HG03565 (cell line): ENCODE measurements around the gene FSTL4.
"Not testable (repeated sequence)": the region's sequence is repeated elsewhere in the genome, so short reads cannot be mapped to it uniquely, and the experiment has no call there.

Experiments used
- ATAC-seq: cut with Tn5 transposase; IDR thresholded peaks from one replicate; pipeline ENCODE4 v1.9.1; 2021; ENCODE audit warnings: mild to moderate bottlenecking, moderate library complexity; ENCODE audit not compliant: unreplicated experiment

FSTL4 gene

DNA sequence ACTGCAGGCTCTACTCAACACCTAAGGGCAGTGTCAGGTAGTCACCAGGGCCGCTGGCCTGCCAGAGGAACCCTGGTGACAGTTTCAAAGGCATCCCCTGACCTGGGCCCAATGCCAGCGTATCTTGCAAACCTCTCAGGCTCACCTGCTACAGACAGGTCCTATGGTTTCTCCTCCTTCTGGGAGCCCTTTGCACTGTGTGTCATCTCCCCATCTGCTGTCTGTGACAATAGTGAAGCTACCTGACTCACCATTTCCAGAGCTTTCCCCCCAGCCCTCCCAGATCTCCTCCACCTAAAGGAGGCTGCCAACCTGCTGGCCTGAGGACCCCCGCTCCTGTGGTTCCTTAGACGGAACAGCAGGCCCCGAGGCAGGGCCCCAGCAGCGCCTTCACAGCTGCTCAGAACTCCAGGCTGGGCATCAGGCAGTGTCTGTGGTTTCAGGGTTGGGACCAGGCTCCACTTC, 203.1 kb downstream of the FSTL4 start:
- ATAC-seq, result no peak

DNA sequence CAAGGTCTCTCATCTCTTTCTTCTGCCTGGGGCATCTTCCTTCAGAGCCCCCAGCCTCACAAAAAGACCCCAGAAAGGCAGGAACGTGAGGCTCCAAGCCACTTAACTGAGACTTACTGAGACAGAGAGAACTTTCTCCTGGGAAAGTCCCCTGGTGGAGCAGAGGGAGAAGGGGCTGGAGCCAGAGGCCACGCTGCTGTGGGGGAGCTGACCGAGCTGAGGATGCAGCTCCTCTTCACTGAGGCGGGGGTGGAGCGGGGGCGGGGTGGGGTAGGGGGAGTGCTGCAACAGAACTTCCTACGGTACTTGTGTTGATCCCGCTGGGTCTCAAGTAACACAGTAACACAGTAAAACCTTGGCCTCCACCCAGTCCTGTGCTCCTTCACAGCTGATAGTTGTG, 204.0 kb downstream of the FSTL4 start:
- ATAC-seq, result no peak

DNA sequence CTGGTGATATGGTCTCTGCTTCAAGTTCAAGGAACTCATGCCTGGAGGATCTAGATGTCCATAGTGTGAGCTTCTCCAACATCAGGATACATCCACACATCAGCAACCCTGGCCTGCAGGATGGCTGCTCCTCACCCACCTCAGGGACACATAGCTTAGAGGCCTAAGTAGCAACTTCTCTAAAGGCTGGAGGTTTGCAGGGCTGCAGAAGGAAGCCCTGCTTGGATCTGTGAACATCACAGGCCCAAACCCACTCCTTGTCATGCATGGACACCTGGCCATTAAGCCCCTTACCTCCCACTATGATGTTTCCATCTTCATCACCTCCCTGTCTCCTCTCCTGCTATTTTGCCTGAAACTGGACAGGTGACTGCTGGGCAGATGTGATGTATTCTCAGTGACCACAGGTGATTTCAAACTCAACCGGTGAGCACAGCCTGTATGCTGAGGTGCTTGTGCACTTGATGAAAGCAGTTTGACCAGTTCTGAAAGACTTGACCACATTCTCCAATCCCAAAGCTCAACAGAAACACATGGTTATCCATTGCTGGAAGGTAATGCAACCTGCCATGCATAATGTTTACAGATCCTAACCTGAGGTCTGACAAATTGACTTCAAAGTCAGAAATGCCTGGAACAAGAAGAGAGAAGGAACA, 205.2 kb downstream of the FSTL4 start:
- ATAC-seq, result no peak

DNA sequence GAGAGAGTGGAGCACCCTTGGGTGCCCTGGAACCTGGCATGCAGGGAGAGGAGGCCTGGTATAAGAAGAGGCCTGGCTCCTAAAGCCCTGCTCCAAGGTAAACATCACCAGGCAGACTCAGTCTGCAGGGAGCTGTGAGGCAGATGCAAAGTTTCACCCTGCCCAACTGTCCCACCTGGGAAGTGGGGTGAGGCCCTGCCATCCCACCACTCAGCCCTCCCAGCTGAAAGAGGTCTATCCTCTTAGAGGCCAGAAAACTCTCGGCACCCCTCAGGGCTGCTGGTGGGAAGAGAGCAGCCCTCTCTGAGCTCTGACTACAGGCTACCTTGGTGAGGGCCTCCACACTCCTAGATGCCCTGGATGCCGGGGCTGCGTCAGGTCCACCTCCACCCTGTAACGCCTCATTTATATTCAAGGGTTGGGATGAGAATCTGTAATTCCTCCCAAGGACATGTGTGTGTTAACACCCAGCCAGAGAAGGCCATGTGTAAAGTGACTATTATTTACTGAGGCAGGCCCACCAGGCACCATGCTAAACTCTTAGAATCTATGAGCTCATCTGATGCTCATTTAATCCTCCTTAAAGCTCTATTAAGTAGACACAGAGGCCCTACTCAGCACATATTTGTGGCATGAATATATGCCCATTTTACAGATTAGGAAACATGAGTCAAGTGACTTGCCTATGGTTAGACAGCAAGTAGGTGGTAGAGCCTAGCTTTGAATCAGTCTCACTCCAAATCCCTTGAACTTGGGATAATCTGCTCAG, 205.9 kb downstream of the FSTL4 start:
- no peak for ATAC-seq

DNA sequence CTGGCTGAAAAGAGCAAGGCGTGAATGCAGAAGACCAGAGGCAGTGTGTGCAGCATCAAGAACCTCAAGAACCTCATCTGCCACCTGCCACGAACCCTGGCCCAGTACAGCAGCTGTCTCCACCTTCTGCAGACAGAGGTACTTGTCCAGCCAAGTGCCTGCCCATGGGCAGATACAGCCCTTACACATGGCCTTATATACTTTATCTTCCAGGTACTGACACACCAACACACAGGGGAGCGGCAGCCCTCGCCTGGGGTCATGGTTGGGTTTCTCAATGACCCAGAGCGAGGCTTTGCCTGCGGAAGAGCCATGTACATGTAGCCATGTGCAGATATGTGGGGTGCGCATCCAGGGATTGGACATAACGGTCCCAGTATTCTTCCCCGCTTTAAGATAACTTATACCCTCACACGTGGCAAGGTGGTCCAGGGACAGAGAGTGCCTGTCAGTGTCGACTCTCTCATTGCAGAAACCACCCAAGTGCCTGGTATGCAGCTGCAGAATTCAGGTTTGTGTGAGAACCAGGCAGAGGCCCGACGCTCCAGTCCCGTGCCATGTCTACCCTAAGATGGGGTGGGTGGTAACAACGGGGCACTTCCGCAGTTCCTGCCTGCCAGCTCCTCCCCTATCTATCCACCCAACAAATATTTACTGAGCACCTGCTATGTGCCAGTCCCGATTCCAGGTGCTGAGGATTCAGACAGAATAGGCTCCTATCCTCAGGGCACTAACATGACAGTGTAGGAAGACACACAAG, 206.9 kb downstream of the FSTL4 start:
- ATAC-seq, result no peak

DNA sequence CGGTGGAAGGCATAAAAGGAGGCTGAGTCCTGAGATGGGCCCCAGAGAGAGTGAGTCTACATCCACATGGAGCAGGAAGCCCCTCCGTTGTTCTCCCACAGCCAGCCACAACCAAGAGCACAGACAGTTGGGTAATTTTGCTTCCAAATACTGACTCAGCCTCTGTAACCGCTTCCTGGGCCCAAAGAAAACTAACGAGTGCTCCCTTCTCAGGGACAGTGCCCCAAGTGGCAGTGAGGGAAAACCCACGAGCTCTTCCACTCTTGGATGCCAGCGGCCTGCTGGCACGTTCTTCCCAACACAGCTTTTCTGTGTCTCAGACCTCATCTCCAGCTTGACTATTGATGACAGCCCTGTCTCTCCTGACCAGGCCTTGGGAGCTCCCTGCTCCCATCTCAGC, 207.6 kb downstream of the FSTL4 start:
- ATAC-seq, result no peak

DNA sequence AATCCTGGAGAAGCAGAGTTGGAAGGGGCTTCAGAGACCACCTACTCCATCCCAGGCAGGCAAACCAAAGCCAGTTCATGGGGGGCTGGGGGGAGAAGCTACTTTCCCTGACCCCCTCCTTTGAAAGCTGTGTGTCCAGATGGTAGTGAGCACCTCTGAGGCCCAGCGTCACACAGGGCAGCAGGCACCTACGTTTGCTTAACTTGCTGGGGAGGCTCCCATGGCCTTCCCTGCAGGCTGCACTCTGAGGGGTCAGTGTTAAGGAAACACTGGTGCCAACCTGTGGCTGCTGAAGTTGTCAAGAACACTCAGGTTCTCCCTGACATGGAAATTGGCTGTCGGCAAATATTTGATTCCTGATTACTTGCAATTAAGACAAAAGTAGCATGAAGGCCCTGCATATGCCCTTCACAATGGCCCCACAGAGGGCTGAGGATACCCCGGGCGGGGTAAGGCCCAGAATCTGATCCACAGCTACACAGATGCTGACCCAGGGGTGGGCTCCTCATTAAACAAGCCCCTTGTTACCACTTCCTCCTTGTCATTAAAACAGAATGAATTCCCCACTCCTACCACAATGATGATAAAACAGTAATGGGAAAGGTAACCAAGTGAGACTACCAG, 208.5 kb downstream of the FSTL4 start:
- no peak for ATAC-seq

DNA sequence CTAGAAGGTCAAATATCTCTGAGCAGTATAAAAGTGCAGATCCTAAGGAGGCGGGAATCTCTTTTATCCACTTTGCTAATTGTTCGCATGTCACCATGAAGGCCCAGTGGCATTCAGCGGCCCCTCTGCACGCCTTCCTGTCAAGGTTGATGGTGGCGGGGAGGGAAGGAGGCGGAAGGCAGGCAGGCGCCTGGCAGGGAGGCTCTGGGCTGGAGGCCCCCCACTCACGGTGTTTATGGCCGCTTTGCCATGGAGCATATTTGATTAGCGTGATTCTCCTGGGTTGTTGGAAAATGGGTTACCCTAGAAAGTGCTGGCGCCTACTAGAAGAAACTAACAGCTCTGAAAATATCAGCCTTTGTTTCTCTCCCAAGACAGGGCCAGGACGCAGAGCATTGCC, 209.6 kb downstream of the FSTL4 start:
- ATAC-seq, result no peak

DNA sequence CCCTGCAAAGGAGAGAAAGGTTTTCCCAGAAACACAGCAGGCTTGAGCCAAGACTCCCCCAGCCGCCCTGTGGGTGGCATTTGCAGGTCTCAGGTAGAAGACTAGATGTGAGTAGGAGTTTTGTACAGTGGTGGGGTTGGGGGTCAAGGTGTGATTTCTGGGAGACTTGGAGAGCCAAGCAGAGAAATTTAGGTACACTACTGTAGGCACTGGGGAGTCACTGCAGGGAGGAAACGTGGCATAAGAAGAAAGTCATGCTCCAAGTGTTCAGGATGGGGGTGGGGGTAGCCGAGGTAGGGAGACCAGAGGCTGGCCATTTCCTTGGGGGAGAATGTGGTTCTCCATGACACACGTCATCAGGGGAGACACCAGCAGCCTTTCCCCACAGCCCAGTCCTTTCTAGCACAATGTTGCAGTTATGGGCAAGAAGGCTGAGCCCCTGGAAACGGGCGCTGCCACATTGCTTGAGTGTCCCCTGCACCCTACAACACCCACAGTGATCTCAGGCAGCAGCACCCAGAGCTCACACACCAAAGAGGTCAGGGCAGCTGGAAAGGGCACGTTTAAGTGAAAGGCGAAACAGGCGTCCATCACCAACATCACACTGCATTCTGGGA, 210.5 kb downstream of the FSTL4 start:
- ATAC-seq, result no peak

DNA sequence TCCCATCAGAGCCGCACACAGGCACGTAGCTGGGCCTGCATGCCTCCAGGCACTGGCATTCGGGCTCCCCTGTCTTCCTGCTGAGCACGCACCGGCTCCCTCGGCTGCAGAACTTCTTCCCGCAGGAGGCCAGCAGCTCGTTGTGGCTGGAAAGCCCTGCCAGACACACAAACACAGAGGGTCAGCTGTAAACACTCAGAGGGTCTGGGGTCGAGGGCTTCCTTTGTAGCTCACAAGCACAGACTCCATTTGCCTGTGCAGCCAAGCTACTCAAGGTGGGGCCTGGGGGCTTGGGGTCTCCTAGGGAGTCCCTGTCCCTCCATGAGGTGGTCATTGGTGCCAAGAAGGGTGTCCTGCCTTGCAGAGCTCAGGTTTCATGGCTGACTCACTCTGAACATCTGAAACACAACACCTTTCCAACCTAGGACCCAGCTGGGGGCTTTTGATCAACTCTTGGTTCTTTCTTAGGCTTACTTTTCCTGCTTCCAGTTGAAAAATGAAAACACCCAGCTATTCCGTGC, 211.4 kb downstream of the FSTL4 start:
- no peak for ATAC-seq

DNA sequence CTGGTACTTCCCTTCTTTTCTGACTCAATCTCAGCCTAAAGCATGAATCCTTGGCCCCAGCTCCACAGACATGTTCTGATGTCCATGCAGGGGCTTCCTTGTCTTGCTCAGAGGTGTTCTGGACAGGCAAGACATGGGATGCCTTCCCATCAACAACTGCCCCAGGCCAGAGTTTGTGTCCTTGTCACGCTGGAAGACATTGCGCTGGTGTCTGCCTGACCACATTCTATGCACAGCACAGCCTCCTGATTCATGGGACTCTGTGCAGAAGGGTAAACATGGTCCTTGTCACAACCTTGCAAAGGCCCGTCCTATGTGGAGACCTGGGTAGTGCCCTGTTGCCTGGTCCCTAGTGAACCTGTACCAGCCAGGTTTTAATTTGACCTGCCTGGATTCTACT, 212.2 kb downstream of the FSTL4 start:
- no peak for ATAC-seq

DNA sequence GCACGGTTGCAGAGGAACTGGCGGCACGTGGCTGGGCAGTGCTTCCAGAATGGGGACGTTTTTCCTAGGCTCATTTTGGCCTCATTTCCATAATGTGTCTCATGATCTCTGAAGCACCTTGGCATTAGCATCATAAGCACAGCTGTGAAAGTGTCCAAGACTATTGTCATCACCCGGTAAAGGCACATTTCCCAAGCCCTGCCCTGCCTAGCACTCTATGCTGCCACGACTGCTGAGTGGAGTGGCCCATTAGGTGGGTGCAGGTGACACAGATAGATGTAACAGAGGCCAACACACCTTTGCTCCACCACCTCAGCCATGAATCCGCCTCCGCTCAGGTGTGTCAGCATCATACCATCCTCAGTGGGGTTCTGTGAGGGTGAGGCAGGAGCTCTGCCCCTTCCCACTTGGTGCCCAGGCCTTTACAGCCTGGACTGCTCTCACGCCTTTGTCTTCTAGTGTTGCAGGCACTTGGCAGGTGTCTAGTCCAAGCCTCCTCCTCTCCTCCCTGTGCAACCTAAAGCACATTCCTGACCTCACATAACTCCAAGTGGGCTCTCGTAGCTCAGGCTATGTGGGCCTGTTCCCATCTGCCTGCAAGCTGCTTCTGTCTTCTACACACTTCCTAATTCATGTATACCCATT, 213.0 kb downstream of the FSTL4 start:
- ATAC-seq, result no peak

DNA sequence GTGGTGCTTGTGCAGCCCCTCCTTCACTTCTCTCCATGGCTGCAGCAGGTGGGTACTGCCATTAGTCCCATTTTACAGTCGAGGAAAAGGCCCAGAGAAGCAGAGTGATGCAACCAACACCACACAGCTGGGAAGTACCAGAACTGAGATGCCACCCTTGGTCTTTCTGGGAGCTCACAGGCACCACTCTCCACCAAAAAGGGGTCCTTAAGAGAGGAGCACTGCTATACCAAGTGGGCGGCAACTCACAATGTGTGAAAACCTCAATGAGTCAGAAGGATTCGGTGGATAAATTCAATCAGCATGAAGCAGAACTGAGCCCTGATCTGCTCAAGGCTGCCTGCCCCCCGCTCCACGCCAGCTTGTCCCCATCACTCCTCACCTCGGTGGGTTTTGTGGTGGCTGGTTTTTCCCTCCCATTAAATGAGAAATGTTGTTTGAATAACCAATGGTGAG, 213.7 kb downstream of the FSTL4 start:
- no peak for ATAC-seq

DNA sequence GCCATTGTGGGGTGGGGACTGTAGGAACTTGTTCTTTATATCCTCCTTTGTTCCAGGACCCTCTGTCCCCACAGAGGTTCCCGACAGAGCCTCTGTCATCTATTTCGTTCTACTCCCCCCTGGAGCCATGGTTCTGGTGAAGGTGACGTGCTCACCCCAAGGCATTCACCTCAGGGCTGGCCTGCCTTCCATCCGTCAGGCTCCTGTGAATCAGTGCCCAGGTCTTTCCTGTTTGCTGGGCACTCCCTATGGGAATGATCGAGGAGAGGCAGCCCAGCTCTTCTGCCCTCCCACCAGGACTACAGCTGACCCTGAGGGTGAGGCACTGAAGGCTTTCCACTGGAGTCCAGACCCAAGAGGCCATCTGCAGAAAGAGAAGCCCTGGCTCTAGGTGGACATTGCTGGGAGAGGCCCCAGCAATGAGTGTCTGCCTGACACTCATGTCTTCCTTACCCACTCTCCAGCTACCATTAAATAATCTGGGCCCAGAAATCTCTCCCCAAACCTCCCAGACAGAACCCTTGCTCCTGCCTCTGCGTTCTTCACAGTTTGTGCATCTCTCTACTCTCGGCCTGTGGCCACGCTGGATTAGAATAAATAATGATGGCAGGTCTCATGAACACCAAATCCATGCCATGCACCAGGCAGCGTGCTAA, 214.2 kb downstream of the FSTL4 start:
- no peak for ATAC-seq

DNA sequence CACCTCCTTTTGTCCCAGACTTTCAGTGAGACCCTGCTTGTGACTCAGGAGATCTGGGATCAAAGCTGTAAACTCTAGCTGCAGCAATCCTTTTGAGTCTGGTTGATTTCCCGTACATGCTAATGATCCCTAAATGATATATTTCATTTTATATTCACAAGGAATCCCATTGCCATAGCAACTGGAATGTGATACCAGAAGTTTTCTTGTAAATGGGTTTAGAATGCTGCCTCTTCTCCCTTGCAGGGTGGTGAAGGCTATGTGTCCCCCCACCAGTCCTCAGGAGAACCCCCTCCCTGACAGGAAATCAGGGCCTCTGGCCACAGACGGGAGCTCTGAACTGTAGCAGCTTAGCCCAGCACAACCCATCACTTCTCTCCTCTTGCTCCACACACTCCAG, 215.0 kb downstream of the FSTL4 start:
- ATAC-seq, result no peak

DNA sequence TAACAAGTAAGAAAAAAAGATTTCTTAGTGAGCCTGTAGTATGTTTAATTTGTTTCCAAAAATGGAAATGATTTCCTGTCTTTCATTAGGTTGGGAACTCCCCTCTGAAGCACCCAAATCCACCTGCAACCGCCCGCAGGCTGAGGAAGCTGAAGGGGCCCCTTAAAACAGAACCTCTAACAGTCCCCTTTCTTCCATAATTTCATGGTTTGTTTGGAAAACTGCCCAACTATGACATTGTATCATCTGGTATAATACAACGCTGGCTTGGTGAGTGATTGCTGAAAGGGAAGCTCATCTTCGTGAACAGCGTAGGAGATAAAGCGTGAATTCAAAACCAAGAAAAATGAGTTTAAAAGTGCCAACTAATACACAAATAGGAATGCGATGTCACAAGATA, 215.5 kb downstream of the FSTL4 start:
- no peak for ATAC-seq

DNA sequence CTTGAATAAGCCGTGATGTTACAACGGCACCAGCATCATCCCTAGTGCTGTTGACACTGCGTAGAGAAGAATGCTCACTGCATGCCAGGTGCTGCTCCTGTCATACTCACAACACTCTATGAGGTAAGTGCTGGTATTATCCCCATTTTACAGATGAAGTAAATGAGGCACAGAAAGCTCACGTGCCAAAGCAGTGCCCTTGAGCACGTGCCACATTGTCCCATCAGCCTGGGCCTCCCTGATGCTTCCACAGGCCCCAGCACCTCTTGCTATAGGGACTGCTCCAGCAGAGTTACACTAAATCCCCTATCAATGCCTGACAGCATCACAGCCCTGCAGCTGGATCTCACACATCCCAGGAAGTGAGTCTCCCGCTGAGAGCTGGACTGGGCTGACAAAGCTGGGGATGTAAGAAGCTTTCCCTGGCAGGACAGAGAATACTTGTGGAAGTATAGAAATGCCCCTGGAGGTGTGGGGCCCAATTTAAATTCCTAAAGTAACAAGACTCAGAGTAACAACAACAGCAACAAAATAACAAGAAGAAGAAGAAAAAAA, 216.1 kb downstream of the FSTL4 start:
- ATAC-seq, result no peak

DNA sequence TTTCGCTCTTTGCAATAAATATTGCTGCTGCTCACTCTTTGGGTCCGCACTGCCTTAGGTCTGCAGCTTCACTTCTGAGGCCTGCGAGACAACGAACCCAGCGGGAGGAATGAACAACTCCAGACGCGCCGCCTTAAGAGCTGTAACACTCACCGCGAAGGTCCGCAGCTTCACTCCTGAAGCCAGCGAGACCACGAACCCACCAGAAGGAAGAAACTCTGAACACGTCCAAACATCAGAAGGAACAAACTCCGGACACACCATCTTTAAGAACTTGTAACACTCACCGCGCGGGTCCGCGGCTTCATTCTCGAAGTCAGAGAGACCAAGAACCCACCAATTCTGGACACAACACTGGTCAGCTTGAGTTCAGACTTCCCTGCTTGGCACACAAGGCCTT, 217.1 kb downstream of the FSTL4 start:
- ATAC-seq, result not testable (repeated sequence)

DNA sequence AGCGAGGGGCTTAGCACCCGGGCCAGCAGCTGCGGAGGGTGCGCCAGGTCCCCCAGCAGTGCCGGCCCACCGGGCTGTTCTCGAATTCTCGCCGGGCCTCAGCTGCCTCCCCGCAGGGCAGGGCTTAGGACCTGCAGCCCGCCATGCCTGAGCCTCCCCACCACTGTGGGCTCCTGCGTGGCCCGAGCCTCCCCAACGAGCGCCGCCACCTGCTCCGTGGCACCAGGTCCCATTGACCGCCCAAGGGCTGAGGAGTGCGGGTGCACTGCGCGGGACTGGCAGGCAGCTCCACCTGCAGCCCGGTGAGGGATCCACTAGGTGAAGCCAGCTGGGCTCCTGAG, 217.9 kb downstream of the FSTL4 start:
- ATAC-seq, result not testable (repeated sequence)
